ENCODE results near the gene GALNT18. TPM values are rescaled to one million over a fixed set of nuclear protein-coding genes. Genes with fewer than 3 reads are reported as not detected.

Gene GALNT18
- total RNA-seq, 1 experiment from 2014 or later: not detected

- no peak overlapping the region for H2AFZ ChIP-seq
- no peak overlapping the region for H3K4me2 ChIP-seq
- DNase-seq: no peak
- H3K9me3 ChIP-seq (ENCODE audit: insufficient read depth, low read depth): no peaks in the 10 kb centered on the region
- H4K20me1 ChIP-seq (ENCODE audit: insufficient read depth): no peaks in the 10 kb centered on the region
- BruUV-seq (replicated peaks): no TSS peak
- TF ChIP-seq EZH2 (IDR thresholded peaks at IDR 0.05; ENCODE audit: low read depth) (no peak), CTCF (conservative IDR thresholded peaks at IDR 0.05) (no peak)
- intact Hi-C loops (cut with micrococcal nuclease; ENCODE audit: unreplicated experiment): no loop called here
- no peaks in the 10 kb centered on the region for H3F3A ChIP-seq (ENCODE audit: insufficient read depth, low read depth)
- H3K27me3 ChIP-seq (ENCODE audit: insufficient read depth, low read depth): peaks cover 55% of the 10 kb centered on the region
- POLR2A ChIA-PET (ENCODE audit: unreplicated experiment): no interaction called here
- H3K79me2 ChIP-seq (ENCODE audit: low read depth): no peaks in the 10 kb centered on the region
- H3K36me3 ChIP-seq (ENCODE audit: low read depth): no peaks in the 10 kb centered on the region
- no peaks in the 10 kb centered on the region for H3K4me1 ChIP-seq (replicated peaks; ENCODE audit: insufficient read depth)
- no peaks in the 10 kb centered on the region for H3K9me2 ChIP-seq (ENCODE audit: insufficient read depth)
- H3K4me3 ChIP-seq: no peak overlapping the region
- CTCF ChIA-PET: no interaction called here
- no peak overlapping the region for H3K27ac ChIP-seq
Measured at GRCh38 chr11:11665407-11665806, 43.6 kb upstream of the GALNT18 start.

- no peaks in the 10 kb centered on the region for H4K20me1 ChIP-seq (ENCODE audit: insufficient read depth)
- H3K27me3 ChIP-seq (ENCODE audit: insufficient read depth, low read depth): peaks cover 48% of the 10 kb centered on the region
- H3K4me2 ChIP-seq: no peak overlapping the region
- H3K27ac ChIP-seq: no peak overlapping the region
- no peak overlapping the region for H2AFZ ChIP-seq
- intact Hi-C loops (cut with micrococcal nuclease; ENCODE audit: unreplicated experiment): no loop called here
- BruUV-seq (replicated peaks): no TSS peak
- no peaks in the 10 kb centered on the region for H3K9me2 ChIP-seq (ENCODE audit: insufficient read depth)
- ChIA-PET POLR2A (ENCODE audit: unreplicated experiment) (no interaction called here), CTCF (no interaction called here)
- H3K4me3 ChIP-seq: no peak overlapping the region
- no peak for DNase-seq
- H3K4me1 ChIP-seq (replicated peaks; ENCODE audit: insufficient read depth): no peaks in the 10 kb centered on the region
- no peaks in the 10 kb centered on the region for H3K9me3 ChIP-seq (ENCODE audit: insufficient read depth, low read depth)
- no peaks in the 10 kb centered on the region for H3K79me2 ChIP-seq (ENCODE audit: low read depth)
- TF ChIP-seq EZH2 (IDR thresholded peaks at IDR 0.05; ENCODE audit: low read depth): no peak
- TF ChIP-seq CTCF (conservative IDR thresholded peaks at IDR 0.05): no peak
- H3F3A ChIP-seq (ENCODE audit: insufficient read depth, low read depth): no peaks in the 10 kb centered on the region
- H3K36me3 ChIP-seq (ENCODE audit: low read depth): no peaks in the 10 kb centered on the region
Measured at GRCh38 chr11:11663907-11664306, 42.1 kb upstream of the GALNT18 start.

- Histone ChIP-seq H3F3A (ENCODE audit: insufficient read depth, low read depth) (no peaks in the 10 kb centered on the region), H3K4me1 (replicated peaks; ENCODE audit: insufficient read depth) (no peaks in the 10 kb centered on the region), H2AFZ (no peak overlapping the region), H4K20me1 (ENCODE audit: insufficient read depth) (no peaks in the 10 kb centered on the region), H3K79me2 (ENCODE audit: low read depth) (no peaks in the 10 kb centered on the region), H3K4me2 (no peak overlapping the region), H3K9me3 (ENCODE audit: insufficient read depth, low read depth) (no peaks in the 10 kb centered on the region), H3K9me2 (ENCODE audit: insufficient read depth) (no peaks in the 10 kb centered on the region), H3K36me3 (ENCODE audit: low read depth) (no peaks in the 10 kb centered on the region), H3K27me3 (ENCODE audit: insufficient read depth, low read depth) (peaks cover 48% of the 10 kb centered on the region), H3K4me3 (no peak overlapping the region), H3K27ac (no peak overlapping the region)
- TF ChIP-seq CTCF (conservative IDR thresholded peaks at IDR 0.05): no peak
- no peak for TF ChIP-seq EZH2 (IDR thresholded peaks at IDR 0.05; ENCODE audit: low read depth)
- DNase-seq: no peak
- ChIA-PET CTCF (no interaction called here), POLR2A (ENCODE audit: unreplicated experiment) (no interaction called here)
- no TSS peak for BruUV-seq (replicated peaks)
- intact Hi-C loops (cut with micrococcal nuclease; ENCODE audit: unreplicated experiment): no loop called here
Measured at GRCh38 chr11:11662578-11662977, 40.8 kb upstream of the GALNT18 start.
